ENCODE measurements around the gene MEX3A. TPM values are rescaled to one million over a fixed set of nuclear protein-coding genes. Genes with fewer than 3 reads are reported as not detected.
A peak's percentile ranks its signal among the peaks of the same experiment; 100 is the strongest.

MEX3A gene
- total RNA-seq, 1 donor from 2014 or later = 61.9 TPM

DNA sequence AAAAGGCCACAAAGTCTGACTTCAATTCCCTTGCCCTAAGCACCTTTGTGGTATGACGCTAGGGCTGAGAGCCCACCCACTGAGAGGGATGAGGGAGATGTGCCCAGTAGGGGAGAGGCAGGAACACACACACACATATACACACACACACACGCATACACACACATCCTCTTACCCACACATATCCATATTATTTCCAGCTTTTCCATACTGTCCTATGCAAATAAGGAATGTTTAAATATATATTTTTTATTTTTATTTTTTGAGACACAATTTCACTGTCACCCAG is 18.3 kb downstream of the MEX3A start:
- no peaks in the 10 kb centered on the region for H3K27me3 Mint-ChIP-seq
- TF ChIP-seq, protein P1, sequence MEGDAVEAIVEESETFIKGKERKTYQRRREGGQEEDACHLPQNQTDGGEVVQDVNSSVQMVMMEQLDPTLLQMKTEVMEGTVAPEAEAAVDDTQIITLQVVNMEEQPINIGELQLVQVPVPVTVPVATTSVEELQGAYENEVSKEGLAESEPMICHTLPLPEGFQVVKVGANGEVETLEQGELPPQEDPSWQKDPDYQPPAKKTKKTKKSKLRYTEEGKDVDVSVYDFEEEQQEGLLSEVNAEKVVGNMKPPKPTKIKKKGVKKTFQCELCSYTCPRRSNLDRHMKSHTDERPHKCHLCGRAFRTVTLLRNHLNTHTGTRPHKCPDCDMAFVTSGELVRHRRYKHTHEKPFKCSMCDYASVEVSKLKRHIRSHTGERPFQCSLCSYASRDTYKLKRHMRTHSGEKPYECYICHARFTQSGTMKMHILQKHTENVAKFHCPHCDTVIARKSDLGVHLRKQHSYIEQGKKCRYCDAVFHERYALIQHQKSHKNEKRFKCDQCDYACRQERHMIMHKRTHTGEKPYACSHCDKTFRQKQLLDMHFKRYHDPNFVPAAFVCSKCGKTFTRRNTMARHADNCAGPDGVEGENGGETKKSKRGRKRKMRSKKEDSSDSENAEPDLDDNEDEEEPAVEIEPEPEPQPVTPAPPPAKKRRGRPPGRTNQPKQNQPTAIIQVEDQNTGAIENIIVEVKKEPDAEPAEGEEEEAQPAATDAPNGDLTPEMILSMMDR (conservative IDR thresholded peaks at IDR 0.05) = no peak
- no peaks in the 10 kb centered on the region for H3K9me3 Mint-ChIP-seq
- DNase-seq (ENCODE audit: extremely low spot score, unreplicated experiment) = no peak
- peaks cover 34% of the 10 kb centered on the region for H3K4me1 Mint-ChIP-seq (ENCODE audit: unreplicated experiment)
- H3K27ac Mint-ChIP-seq = peak overlapping the region; percentile 81
- H3K4me3 Mint-ChIP-seq = peak overlapping the region; percentile 73
- H3K36me3 Mint-ChIP-seq = peaks cover 6% of the 10 kb centered on the region

DNA sequence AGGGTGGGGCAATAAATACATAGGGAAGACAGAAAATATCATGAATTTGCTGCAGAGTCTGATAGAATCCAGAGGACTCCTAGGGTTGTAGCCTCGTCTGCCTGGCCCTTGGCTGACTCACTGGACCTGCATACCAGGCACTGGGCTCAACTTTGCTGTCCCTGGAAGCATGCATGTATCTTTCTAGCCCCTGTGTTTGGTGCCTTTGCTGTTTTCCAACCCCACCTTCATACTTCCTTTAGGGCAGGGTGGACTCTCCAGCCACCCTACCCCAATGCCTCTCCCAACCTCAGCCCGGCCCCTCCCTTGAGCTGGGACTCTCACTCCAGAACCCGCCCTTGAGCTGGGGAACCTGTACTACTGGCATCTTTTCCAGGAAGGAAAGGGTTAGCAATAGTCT is 20.1 kb downstream of the MEX3A start:
- H3K27ac Mint-ChIP-seq = peak overlapping the region; percentile 99
- peaks cover 3% of the 10 kb centered on the region for H3K36me3 Mint-ChIP-seq
- peaks cover 31% of the 10 kb centered on the region for H3K4me1 Mint-ChIP-seq (ENCODE audit: unreplicated experiment)
- DNase-seq (ENCODE audit: extremely low spot score, unreplicated experiment) = no peak
- no peaks in the 10 kb centered on the region for H3K27me3 Mint-ChIP-seq
- H3K4me3 Mint-ChIP-seq = peak overlapping the region; percentile 95
- H3K9me3 Mint-ChIP-seq = no peaks in the 10 kb centered on the region
- TF ChIP-seq, protein P1 (conservative IDR thresholded peaks at IDR 0.05) = no peak

DNA sequence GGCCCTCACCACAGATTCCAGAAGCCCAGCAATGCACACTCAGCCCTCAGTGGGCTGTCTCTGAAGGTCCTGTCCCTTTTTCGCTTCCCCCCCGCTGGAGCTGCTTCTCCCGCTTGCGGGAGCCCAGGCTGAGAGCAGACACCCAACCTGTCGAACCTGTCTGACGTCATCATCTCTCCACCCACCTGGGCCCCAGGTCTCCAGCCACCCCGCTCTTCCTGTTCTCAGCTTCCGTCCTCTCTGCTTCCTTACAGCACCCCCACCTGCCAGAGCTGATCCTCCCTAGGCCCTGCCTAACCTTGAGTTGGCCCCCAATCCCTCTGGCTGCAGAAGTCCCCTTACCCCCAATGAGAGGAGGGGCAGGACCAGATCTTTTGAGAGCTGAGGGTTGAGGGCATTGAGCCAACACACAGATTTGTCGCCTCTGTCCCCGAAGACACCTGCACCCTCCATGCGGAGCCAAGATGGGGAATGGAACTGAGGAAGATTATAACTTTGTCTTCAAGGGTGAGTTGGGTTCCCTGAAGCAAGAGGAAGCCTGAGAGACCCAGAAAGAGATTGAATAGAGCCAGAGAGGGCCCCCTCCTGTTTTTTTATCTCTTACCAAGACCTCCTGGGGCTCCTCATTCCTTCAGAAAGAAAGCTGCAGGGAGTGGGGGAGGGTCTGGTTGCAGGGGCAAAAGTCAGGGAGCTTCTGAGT is 21.2 kb downstream of the MEX3A start, which contains the start of gene RAB25:
Gene RAB25 (plus strand): TSS at position 224 of the 700 bp plus-strand sequence. CDS start 241 bp downstream, at position 465.
- Mint-ChIP-seq H3K27me3 (no peaks in the 10 kb centered on the region), H3K36me3 (peaks cover 3% of the 10 kb centered on the region), H3K4me3 (peak within 1 kb of the TSS; percentile 95), H3K27ac (peak within 1 kb of the TSS; percentile 99), H3K9me3 (no peaks in the 10 kb centered on the region), H3K4me1 (ENCODE audit: unreplicated experiment) (peaks cover 24% of the 10 kb centered on the region)
- DNase-seq (ENCODE audit: extremely low spot score, unreplicated experiment) = no peak
- TF ChIP-seq, protein P1 (conservative IDR thresholded peaks at IDR 0.05) = no peak

DNA sequence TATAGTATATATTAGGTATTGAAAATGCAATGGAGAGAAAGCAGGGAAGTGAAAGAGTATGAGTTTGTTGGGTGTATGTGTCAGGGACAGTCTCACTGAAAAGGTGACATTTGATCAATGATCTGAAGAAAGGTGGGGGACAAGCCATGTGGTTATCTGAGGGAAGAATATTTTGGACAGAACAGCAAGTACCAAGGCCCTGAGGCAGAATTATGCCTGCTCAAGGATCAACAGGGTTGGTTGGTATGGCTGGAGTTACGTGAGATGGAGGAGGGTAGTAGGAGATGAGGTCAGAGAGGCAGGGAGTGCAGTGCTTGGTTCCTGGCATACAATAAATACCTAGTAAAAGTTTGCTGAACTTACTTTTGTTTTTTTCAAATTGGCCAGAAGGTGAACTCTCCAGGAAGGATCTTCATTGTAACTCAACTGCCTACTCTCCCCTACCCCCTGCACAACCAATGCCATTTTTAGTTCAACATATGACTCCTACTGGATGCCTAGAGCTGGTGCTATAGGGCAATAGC is 25.9 kb downstream of the MEX3A start:
- Mint-ChIP-seq H3K4me3 (peak overlapping the region; percentile 61), H3K4me1 (ENCODE audit: unreplicated experiment) (peaks cover 24% of the 10 kb centered on the region), H3K27ac (peak overlapping the region; percentile 52), H3K36me3 (peaks cover 6% of the 10 kb centered on the region), H3K27me3 (no peaks in the 10 kb centered on the region), H3K9me3 (no peaks in the 10 kb centered on the region)
- TF ChIP-seq, protein P1 (conservative IDR thresholded peaks at IDR 0.05) = no peak
- DNase-seq (ENCODE audit: extremely low spot score, unreplicated experiment) = no peak

DNA sequence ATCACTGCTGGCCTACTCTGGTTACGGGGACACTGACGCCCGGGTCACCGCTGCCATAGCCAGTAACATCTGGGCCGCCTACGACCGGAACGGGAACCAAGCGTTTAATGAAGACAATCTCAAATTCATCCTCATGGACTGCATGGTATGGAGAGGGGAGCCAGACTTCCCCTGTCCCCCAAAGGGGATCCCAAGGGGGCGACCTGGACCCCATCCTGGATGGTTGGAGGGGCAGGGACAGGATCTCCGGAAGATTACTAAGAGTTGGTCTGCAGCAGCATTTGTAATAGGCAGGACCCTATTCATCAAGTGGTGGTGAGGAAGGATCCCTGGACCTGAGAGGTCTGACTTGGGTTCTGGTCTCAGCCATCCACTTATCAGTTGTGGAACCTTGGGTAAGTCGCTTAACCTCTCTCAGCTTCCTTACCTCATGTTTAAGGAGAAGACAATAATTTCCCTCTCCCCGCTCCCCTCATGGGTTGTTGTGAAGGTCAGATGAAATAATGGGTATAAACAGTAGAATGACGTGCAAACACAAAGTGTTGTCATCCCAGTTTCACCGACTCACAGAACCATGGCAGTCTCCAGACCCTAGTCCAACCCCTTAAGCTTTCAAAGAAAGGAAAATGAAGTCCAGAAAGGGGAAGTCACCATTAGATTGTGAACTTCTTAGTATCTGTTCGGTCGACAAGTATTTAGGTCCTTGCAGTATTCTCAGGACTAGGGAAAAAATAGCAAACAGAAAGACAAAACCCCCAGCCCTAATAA is 26.8 kb downstream of the MEX3A start:
- H3K4me1 Mint-ChIP-seq (ENCODE audit: unreplicated experiment) = peaks cover 21% of the 10 kb centered on the region
- peak overlapping the region; percentile 99 for H3K27ac Mint-ChIP-seq
- TF ChIP-seq, protein P1 (conservative IDR thresholded peaks at IDR 0.05) = no peak
- H3K36me3 Mint-ChIP-seq = peaks cover 3% of the 10 kb centered on the region
- H3K4me3 Mint-ChIP-seq = peak overlapping the region; percentile 95
- DNase-seq (ENCODE audit: extremely low spot score, unreplicated experiment) = no peak
- H3K9me3 Mint-ChIP-seq = no peaks in the 10 kb centered on the region
- no peaks in the 10 kb centered on the region for H3K27me3 Mint-ChIP-seq

Data from type B pancreatic cell (in vitro differentiated cells).